HEK293 (cell line): ENCODE measurements around the gene TNFAIP3.

Experiments
- CTCF ChIA-PET: fragments of 350-600 bp; formaldehyde crosslinking; extraction: SDS; loops from one replicate; lab custom pipeline; 2021; ENCODE audit warnings: antibody characterized with exemption; lab: Yijun Ruan, JAX
- POLR2A ChIA-PET: fragments of 300-600 bp; formaldehyde crosslinking; extraction: SDS; loops from one replicate; lab custom pipeline; 2020; ENCODE audit warnings: antibody characterized with exemption, inconsistent platforms; lab: Yijun Ruan, JAX
- H3K27ac ChIP-seq: fragments of 200-500 bp; sonication (Bioruptor generic); 2 replicates; pipeline ENCODE4 v1.5.1; 2014; ENCODE audit warnings: low read depth, low read length, control low read depth, inconsistent platforms; ENCODE audit errors: extremely low read depth
- H3K36me3 ChIP-seq, 2 experiments: fragments of 200-500 bp in 1 of 2; sonication (Bioruptor generic) in 1 of 2; 1 replicate in 1 of 2; 2 replicates in 1 of 2; pipeline ENCODE4 v1.5.1; 2014 to 2017; ENCODE audit warnings: inconsistent platforms in 2 of 2, low read length in 2 of 2; ENCODE audit not compliant: control insufficient read depth in 2 of 2, insufficient read depth in 1 of 2
- H3K4me1 ChIP-seq: fragments of 200-500 bp; sonication (Bioruptor generic); 2 replicates; pipeline ENCODE4 v1.5.1; 2014; ENCODE audit warnings: mild to moderate bottlenecking, low read length, inconsistent platforms; ENCODE audit not compliant: control insufficient read depth, insufficient read depth
- H3K4me3 ChIP-seq: 2 replicates; pipeline ENCODE4 v1.5.1; 2011; ENCODE audit warnings: low read depth, mild to moderate bottlenecking, control low read depth, low read length, moderate library complexity
- H3K9me3 ChIP-seq: fragments of 200-500 bp; sonication (Bioruptor generic); 2 replicates; pipeline ENCODE4 v1.5.1; 2014; ENCODE audit warnings: low read depth, low read length, inconsistent platforms; ENCODE audit not compliant: control insufficient read depth, insufficient read depth
- HOXD13 ChIP-seq: sonication (generic); formaldehyde crosslinking; IDR thresholded peaks from 2 replicates; pipeline ENCODE4 v1.8.0; 2022; ENCODE audit warnings: missing genetic modification reagents, borderline replicate concordance
- KLF1 ChIP-seq: fragments of 450-650 bp; formaldehyde crosslinking; IDR thresholded peaks from 2 replicates; pipeline ENCODE4 v1.5.1; 2016; ENCODE audit warnings: missing biosample characterization, missing genetic modification characterization
- KLF16 ChIP-seq: fragments of 450-650 bp; formaldehyde crosslinking; IDR thresholded peaks from 2 replicates; pipeline ENCODE4 v1.5.1; 2017; ENCODE audit warnings: missing biosample characterization, missing genetic modification characterization
- KLF7 ChIP-seq: fragments of 450-650 bp; formaldehyde crosslinking; IDR thresholded peaks from 2 replicates; pipeline ENCODE4 v1.5.1; 2016; ENCODE audit warnings: missing biosample characterization, missing genetic modification characterization, borderline replicate concordance
- REPIN1 ChIP-seq: fragments of 450-650 bp; formaldehyde crosslinking; IDR thresholded peaks from 2 replicates; pipeline ENCODE4 v1.5.1; 2017; ENCODE audit warnings: missing biosample characterization, missing genetic modification characterization, low read depth
- SP3 ChIP-seq: fragments of 450-650 bp; formaldehyde crosslinking; IDR thresholded peaks from 2 replicates; pipeline ENCODE4 v1.5.1; 2016; ENCODE audit warnings: missing biosample characterization, missing genetic modification characterization
- YY1 ChIP-seq: fragments of 450-650 bp; formaldehyde crosslinking; IDR thresholded peaks from 2 replicates; pipeline ENCODE4 v1.5.1; 2018; ENCODE audit warnings: missing biosample characterization, missing genetic modification characterization
- YY2 ChIP-seq: fragments of 450-650 bp; formaldehyde crosslinking; IDR thresholded peaks from 2 replicates; pipeline ENCODE4 v1.5.1; 2016; ENCODE audit warnings: missing biosample characterization, missing genetic modification characterization
- ZFP41 ChIP-seq: fragments of 450-650 bp; formaldehyde crosslinking; IDR thresholded peaks from 2 replicates; pipeline ENCODE4 v1.5.1; 2016; ENCODE audit warnings: missing biosample characterization, missing genetic modification characterization, borderline replicate concordance
- ZNF19 ChIP-seq: fragments of 450-650 bp; formaldehyde crosslinking; IDR thresholded peaks from 2 replicates; pipeline ENCODE4; 2016; ENCODE audit warnings: missing biosample characterization, missing genetic modification characterization, low read depth
- ZNF324 ChIP-seq: fragments of 450-650 bp; formaldehyde crosslinking; IDR thresholded peaks from 2 replicates; pipeline ENCODE4 v1.5.1; 2016; ENCODE audit warnings: missing biosample characterization, missing genetic modification characterization
- ZNF354C ChIP-seq: fragments of 450-650 bp; formaldehyde crosslinking; IDR thresholded peaks from 2 replicates; pipeline ENCODE4 v1.5.1; 2016; ENCODE audit warnings: missing biosample characterization, missing genetic modification characterization, low read depth, borderline replicate concordance
- ZNF404 ChIP-seq: fragments of 450-650 bp; formaldehyde crosslinking; IDR thresholded peaks from 2 replicates; pipeline ENCODE4 v1.5.1; 2017; ENCODE audit warnings: missing biosample characterization, missing genetic modification characterization
- ZNF501 ChIP-seq: fragments of 450-650 bp; formaldehyde crosslinking; IDR thresholded peaks from 2 replicates; pipeline ENCODE4 v1.5.1; 2016; ENCODE audit warnings: missing biosample characterization, missing genetic modification characterization
- ZNF514 ChIP-seq: fragments of 450-650 bp; formaldehyde crosslinking; IDR thresholded peaks from 2 replicates; pipeline ENCODE4 v1.5.1; 2016; ENCODE audit warnings: missing biosample characterization, missing genetic modification characterization
- ZNF529 ChIP-seq: fragments of 450-650 bp; formaldehyde crosslinking; IDR thresholded peaks from 2 replicates; pipeline ENCODE4 v1.5.1; 2017; ENCODE audit warnings: missing genetic modification characterization, missing biosample characterization; ENCODE audit not compliant: insufficient replicate concordance
- ZNF530 ChIP-seq: fragments of 450-650 bp; formaldehyde crosslinking; IDR thresholded peaks from 2 replicates; pipeline ENCODE4 v1.5.1; 2016; ENCODE audit warnings: low read depth, missing biosample characterization, missing genetic modification characterization
- ZNF623 ChIP-seq: fragments of 450-650 bp; formaldehyde crosslinking; IDR thresholded peaks from 2 replicates; pipeline ENCODE4 v1.5.1; 2016; ENCODE audit warnings: missing biosample characterization, missing genetic modification characterization
- ZNF660 ChIP-seq: fragments of 450-650 bp; IDR thresholded peaks from 2 replicates; pipeline ENCODE4 v1.5.1; 2018; ENCODE audit warnings: missing biosample characterization, mild to moderate bottlenecking, missing genetic modification characterization
- ZNF677 ChIP-seq: fragments of 450-650 bp; IDR thresholded peaks from 2 replicates; pipeline ENCODE4 v1.5.0; 2018; ENCODE audit warnings: missing biosample characterization, mild to moderate bottlenecking, missing genetic modification characterization, moderate library complexity
- TF ChIP-seq, protein P1 (sequence below): fragments of 450-650 bp; formaldehyde crosslinking; IDR thresholded peaks from 2 replicates; pipeline ENCODE4 v1.5.1; 2016; ENCODE audit warnings: missing biosample characterization, missing genetic modification characterization, borderline replicate concordance
- TF ChIP-seq, protein P2 (sequence below): fragments of 450-650 bp; formaldehyde crosslinking; IDR thresholded peaks from 2 replicates; pipeline ENCODE4 v1.5.1; 2016; ENCODE audit warnings: missing biosample characterization, missing genetic modification characterization
- TF ChIP-seq, protein P3 (sequence below): fragments of 450-650 bp; formaldehyde crosslinking; IDR thresholded peaks from 2 replicates; pipeline ENCODE4 v1.5.1; 2016; ENCODE audit warnings: missing biosample characterization, missing genetic modification characterization

The TNFAIP3 gene

DNA sequence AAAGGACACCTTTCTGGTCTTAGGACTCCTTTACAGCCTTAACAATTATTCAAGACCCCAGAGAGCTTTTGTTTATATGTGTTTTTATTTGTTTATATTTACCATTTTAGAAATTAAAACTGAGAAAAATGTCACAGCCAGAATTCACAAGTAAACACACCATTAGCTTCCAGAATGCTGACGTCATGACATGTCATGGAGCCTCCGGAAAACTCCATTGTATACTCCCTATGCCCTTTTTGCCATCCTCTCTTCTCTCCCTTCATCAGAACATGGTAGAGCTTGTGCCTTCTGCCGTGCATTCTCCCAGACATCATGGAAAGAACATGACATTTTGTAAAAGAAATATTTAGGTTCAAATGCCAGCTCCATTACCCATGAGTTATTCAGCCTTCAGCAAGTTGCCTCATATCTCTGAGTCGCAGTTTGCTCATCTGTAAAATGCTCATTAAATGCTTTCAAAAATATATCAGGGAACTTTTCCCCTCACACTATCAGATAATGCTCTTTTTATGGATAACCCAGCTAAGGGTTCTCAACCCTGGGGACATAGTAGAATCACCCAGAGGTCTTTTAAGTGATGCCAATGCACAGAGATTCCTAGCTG, 27.8 kb downstream of the TNFAIP3 start (continued):
- TF ChIP-seq ZNF530 (tag by site-specific recombination) (no peak), KLF1 (no peak), REPIN1 (no peak), HOXD13 (CRISPR knock-in tag) (no peak)

DNA sequence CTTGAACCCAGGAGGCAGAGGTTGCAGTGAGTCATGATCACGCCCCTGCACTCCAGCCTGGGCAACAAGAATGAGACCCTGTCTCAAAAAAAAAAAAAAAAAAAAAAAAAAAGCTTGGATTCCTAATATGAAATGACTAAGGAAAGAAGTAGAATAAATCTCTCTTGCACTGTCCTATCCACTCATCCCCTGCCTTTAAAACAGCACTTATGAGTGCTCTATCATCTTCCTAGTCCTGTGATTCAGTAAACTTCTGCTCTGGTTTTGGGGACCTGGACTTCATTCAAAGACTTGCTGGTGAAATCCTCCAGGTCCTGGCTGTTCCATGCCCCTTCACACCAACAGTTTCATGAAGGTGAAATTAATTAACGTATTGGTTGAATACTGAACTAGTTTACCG, 29.6 kb downstream of the TNFAIP3 start:
- Histone ChIP-seq H3K36me3 (no peaks in the 10 kb centered on the region), H3K4me1 (no peaks in the 10 kb centered on the region), H3K9me3 (no peaks in the 10 kb centered on the region), H3K4me3 (no peak overlapping the region), H3K27ac (no peak overlapping the region)
- POLR2A ChIA-PET, result no interaction called here
- TF ChIP-seq YY2, result no peak
- no peak for TF ChIP-seq KLF16
- no peak for TF ChIP-seq YY1 (tag by site-specific recombination)
- TF ChIP-seq, protein P1, sequence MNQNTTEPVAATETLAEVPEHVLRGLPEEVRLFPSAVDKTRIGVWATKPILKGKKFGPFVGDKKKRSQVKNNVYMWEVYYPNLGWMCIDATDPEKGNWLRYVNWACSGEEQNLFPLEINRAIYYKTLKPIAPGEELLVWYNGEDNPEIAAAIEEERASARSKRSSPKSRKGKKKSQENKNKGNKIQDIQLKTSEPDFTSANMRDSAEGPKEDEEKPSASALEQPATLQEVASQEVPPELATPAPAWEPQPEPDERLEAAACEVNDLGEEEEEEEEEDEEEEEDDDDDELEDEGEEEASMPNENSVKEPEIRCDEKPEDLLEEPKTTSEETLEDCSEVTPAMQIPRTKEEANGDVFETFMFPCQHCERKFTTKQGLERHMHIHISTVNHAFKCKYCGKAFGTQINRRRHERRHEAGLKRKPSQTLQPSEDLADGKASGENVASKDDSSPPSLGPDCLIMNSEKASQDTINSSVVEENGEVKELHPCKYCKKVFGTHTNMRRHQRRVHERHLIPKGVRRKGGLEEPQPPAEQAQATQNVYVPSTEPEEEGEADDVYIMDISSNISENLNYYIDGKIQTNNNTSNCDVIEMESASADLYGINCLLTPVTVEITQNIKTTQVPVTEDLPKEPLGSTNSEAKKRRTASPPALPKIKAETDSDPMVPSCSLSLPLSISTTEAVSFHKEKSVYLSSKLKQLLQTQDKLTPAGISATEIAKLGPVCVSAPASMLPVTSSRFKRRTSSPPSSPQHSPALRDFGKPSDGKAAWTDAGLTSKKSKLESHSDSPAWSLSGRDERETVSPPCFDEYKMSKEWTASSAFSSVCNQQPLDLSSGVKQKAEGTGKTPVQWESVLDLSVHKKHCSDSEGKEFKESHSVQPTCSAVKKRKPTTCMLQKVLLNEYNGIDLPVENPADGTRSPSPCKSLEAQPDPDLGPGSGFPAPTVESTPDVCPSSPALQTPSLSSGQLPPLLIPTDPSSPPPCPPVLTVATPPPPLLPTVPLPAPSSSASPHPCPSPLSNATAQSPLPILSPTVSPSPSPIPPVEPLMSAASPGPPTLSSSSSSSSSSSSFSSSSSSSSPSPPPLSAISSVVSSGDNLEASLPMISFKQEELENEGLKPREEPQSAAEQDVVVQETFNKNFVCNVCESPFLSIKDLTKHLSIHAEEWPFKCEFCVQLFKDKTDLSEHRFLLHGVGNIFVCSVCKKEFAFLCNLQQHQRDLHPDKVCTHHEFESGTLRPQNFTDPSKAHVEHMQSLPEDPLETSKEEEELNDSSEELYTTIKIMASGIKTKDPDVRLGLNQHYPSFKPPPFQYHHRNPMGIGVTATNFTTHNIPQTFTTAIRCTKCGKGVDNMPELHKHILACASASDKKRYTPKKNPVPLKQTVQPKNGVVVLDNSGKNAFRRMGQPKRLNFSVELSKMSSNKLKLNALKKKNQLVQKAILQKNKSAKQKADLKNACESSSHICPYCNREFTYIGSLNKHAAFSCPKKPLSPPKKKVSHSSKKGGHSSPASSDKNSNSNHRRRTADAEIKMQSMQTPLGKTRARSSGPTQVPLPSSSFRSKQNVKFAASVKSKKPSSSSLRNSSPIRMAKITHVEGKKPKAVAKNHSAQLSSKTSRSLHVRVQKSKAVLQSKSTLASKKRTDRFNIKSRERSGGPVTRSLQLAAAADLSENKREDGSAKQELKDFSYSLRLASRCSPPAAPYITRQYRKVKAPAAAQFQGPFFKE, result no peak
- no peak for TF ChIP-seq ZNF529 (tag by site-specific recombination)
- no peak for TF ChIP-seq ZNF354C (tag by site-specific recombination)
- CTCF ChIA-PET, result no interaction called here

DNA sequence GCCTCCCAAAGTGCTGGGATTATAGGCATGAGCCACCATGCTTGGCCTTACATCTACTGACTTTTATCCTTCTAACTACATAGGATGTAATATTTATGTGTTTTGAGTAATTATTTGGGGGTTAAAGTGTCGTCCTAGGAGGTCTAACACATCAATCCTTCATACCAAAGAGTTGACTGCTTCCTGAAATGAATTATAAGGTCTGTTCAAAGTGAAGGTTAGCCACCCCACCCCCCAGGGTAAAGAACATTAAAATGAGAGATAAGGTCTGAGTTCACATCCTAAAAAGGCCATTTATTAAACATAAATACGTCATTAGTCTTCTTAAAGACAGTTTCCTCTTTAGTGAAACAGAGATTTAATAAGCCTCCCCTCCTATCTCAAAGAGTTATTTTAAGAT, 33.8 kb downstream of the TNFAIP3 start:
- no peaks in the 10 kb centered on the region for H3K36me3 ChIP-seq
- ChIA-PET POLR2A (interaction anchor here (1.1 kb wide), 1 partner anchor 407 kb away, joined by 5 read pairs; the partner anchor contains the start of gene OLIG3), CTCF (interaction anchor here (0.8 to 1.3 kb wide), 3 partner anchors 20 to 134 kb away, joined by 3 read pairs; no protein-coding TSS in a partner anchor)
- H3K4me3 ChIP-seq, result no peak overlapping the region
- no peak overlapping the region for H3K27ac ChIP-seq
- no peak for TF ChIP-seq ZNF677
- no peak for TF ChIP-seq ZNF324 (tag by site-specific recombination)
- no peak for TF ChIP-seq ZNF19 (tag by site-specific recombination)
- no peaks in the 10 kb centered on the region for H3K4me1 ChIP-seq
- H3K9me3 ChIP-seq, result no peaks in the 10 kb centered on the region

DNA sequence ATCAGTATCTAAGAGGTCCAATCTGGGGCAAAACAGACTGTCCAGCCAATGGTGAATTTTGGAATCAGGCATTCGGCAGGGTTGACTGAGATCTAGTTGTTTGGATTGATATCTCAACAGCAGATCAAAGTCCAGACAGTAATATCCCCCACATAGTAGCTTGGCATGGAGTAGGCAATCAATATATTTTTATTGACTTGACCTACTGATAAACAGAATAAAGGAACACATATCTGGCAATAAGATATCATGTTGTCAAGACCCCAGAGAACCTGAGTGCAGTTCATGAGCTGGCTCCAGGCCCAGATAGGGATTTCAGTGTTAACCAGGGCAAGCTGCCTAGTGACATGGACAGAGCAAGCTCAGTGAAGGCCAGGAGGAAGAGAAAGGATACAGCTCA, 34.4 kb downstream of the TNFAIP3 start:
- no peaks in the 10 kb centered on the region for H3K4me1 ChIP-seq
- POLR2A ChIA-PET, result no interaction called here
- CTCF ChIA-PET, result interaction anchor here (0.6 to 1.3 kb wide), 3 partner anchors 19 to 107 kb away, joined by 3 to 5 read pairs (median 3); partner anchors contain the start of gene TNFAIP3
- TF ChIP-seq ZNF514 (tag by site-specific recombination) (no peak), ZNF404 (tag by site-specific recombination) (no peak), HOXD13 (CRISPR knock-in tag) (no peak), KLF7 (no peak), ZFP41 (no peak), ZNF660 (tag by site-specific recombination) (no peak), KLF16 (no peak), ZNF623 (tag by site-specific recombination) (no peak), ZNF501 (tag by site-specific recombination) (no peak), SP3 (tag by site-specific recombination) (no peak)
- TF ChIP-seq, protein P2, sequence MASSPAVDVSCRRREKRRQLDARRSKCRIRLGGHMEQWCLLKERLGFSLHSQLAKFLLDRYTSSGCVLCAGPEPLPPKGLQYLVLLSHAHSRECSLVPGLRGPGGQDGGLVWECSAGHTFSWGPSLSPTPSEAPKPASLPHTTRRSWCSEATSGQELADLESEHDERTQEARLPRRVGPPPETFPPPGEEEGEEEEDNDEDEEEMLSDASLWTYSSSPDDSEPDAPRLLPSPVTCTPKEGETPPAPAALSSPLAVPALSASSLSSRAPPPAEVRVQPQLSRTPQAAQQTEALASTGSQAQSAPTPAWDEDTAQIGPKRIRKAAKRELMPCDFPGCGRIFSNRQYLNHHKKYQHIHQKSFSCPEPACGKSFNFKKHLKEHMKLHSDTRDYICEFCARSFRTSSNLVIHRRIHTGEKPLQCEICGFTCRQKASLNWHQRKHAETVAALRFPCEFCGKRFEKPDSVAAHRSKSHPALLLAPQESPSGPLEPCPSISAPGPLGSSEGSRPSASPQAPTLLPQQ (tag by site-specific recombination), result no peak
- TF ChIP-seq, protein P3, sequence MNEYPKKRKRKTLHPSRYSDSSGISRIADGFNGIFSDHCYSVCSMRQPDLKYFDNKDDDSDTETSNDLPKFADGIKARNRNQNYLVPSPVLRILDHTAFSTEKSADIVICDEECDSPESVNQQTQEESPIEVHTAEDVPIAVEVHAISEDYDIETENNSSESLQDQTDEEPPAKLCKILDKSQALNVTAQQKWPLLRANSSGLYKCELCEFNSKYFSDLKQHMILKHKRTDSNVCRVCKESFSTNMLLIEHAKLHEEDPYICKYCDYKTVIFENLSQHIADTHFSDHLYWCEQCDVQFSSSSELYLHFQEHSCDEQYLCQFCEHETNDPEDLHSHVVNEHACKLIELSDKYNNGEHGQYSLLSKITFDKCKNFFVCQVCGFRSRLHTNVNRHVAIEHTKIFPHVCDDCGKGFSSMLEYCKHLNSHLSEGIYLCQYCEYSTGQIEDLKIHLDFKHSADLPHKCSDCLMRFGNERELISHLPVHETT (tag by site-specific recombination), result no peak

More for the DNA sequence above, 34.4 kb downstream of the TNFAIP3 start:
- Histone ChIP-seq H3K9me3 (no peaks in the 10 kb centered on the region), H3K4me3 (no peak overlapping the region), H3K36me3 (no peaks in the 10 kb centered on the region), H3K27ac (no peak overlapping the region)
